GM23248 (cell line): ENCODE results near the gene HEY2.
"Not testable (repeated sequence)": the region's sequence is repeated elsewhere in the genome, so short reads cannot be mapped to it uniquely, and the experiment has no call there.

ENCODE experiments used
- EZH2 ChIP-seq: fragments of 200-600 bp; sonication (generic); IDR thresholded peaks from 2 replicates; pipeline ENCODE4 v1.6.1; 2018; ENCODE audit warnings: antibody characterized with exemption, mild to moderate bottlenecking; ENCODE audit not compliant: insufficient read depth, poor library complexity, severe bottlenecking
- EZH2phosphoT487 ChIP-seq: fragments of 200-600 bp; sonication (generic); IDR thresholded peaks from 2 replicates; pipeline ENCODE4 v1.6.1; 2018; ENCODE audit warnings: antibody characterized with exemption, moderate library complexity, mild to moderate bottlenecking, low read depth; ENCODE audit not compliant: insufficient read depth

DNA sequence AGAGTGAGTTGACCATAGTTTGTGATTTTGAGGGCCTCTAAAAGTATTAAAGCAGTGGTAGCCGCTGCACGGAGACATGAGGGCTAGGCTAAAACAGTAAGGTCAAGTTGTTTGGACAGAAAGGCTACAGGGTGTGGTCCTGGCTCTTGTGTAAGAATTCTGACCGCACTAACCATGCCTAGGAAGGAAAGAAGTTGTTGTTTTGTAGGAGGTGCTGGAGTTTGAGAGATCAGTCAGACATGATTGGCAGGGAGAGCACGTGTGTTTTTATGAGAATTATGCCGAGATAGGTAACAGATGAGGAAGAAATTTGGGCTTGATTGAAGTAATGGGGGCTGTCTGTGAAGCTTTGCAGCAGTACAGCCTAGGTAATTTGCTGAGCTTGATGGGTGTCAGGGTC, 45.5 kb upstream of the HEY2 start:
- TF ChIP-seq EZH2, EZH2phosphoT487: not testable (repeated sequence)
